Lung (tissue), 12 donors: ENCODE results near the gene LUZP1. TPM values are rescaled to one million over a fixed set of nuclear protein-coding genes. Genes with fewer than 3 reads are reported as not detected.

ENCODE experiments used
- ATAC-seq: fragments of 200-7000 bp; cut with Tn5 transposase; one replicate; pipeline ENCODE4 v1.9.1; 2020; ENCODE audit warnings: moderate number of reproducible peaks; ENCODE audit not compliant: insufficient read depth, low FRiP score
- DNase-seq, 3 donors: peaks; one replicate each; pipeline ENCODE4 v3.0.0-alpha.2; 2013 to 2017
- H3K27ac ChIP-seq, 2 donors: one replicate each; pipeline ENCODE4 v1.5.1; 2013; ENCODE audit warnings: mild to moderate bottlenecking in 2 of 2, moderate library complexity in 2 of 2, control low read depth in 1 of 2, inconsistent platforms in 1 of 2, low read depth in 1 of 2, low read length in 1 of 2
- H3K27me3 ChIP-seq, 3 donors: one replicate each; pipeline ENCODE4 v1.5.1; 2013; ENCODE audit warnings: low read length in 2 of 3; ENCODE audit not compliant: control insufficient read depth in 3 of 3, insufficient read depth in 3 of 3
- H3K36me3 ChIP-seq, 4 donors: one replicate each; pipeline ENCODE4 v1.5.1; 2013; ENCODE audit warnings: low read length in 4 of 4, mild to moderate bottlenecking in 1 of 4, moderate library complexity in 1 of 4; ENCODE audit not compliant: control insufficient read depth in 4 of 4, insufficient read depth in 4 of 4
- H3K4me1 ChIP-seq, 5 donors: one replicate each; pipeline ENCODE4 v1.5.1; 2013; ENCODE audit warnings: low read length in 5 of 5, mild to moderate bottlenecking in 2 of 5, moderate library complexity in 1 of 5; ENCODE audit not compliant: control insufficient read depth in 5 of 5, insufficient read depth in 5 of 5
- H3K4me3 ChIP-seq: one replicate; pipeline ENCODE4 v1.5.1; 2013; ENCODE audit warnings: mild to moderate bottlenecking, control low read depth, moderate library complexity
- H3K9ac ChIP-seq, 2 donors: one replicate each; pipeline ENCODE4 v1.5.1; 2013; ENCODE audit warnings: low read length in 2 of 2, control low read depth in 1 of 2; ENCODE audit not compliant: insufficient read depth in 1 of 2
- H3K9me3 ChIP-seq, 4 donors: one replicate each; pipeline ENCODE4 v1.5.1; 2013; ENCODE audit warnings: low read length in 3 of 4, mild to moderate bottlenecking in 1 of 4, moderate library complexity in 1 of 4; ENCODE audit not compliant: control insufficient read depth in 4 of 4, insufficient read depth in 3 of 4
- WGBS, 2 donors: extraction: QIAGEN DNeasy Blood & Tissue Kit; methylation state at CpG; one replicate each; pipeline ENCODE4 v1.1.7; 2013; 5-methylcytosine and 5-hydroxymethylcytosine counted together
- polyA plus RNA-seq, 2 donors: library from polyadenylated mRNA; stranded (reverse); fragments of 200-250 nt; gene quantifications; one replicate each; pipeline ENCODE4 v1.2.1, GENCODE V29; 2013
- total RNA-seq, 2 donors: library from RNA; depleted of rRNA in 1 of 2; stranded (reverse); fragments of >200 nt in 1 of 2; gene quantifications; one replicate each; pipeline ENCODE4 v1.2.1, GENCODE V29; 2014 to 2021
- TF ChIP-seq, protein P1 (sequence below): IDR thresholded peaks from 2 replicates; pipeline ENCODE4 v1.5.1; 2012; ENCODE audit warnings: mild to moderate bottlenecking; ENCODE audit errors: control extremely low read depth, extremely low read depth
- donor health status: control.
- donor health status: control.
- donor health status: Bipolar disorder and iron deficiency.
- donor health status: healthy.
- donor health status: DM: yes; HTN: yes; CAD: no.

The LUZP1 gene
- total and polyA plus RNA-seq, 4 donors: 4.0 to 27.5 (median 17.7) TPM

- WGBS, 2 donors: 96 to 97% methylated on average over 2 of the region's 2 CpGs
- Histone ChIP-seq H3K27ac (no peak overlapping the region), H3K4me3 (no peak overlapping the region), H3K9me3 (no peaks in the 10 kb centered on the region), H3K9ac (no peak overlapping the region), H3K27me3 (no peaks in the 10 kb centered on the region), H3K36me3 (peaks cover 35 to 68% (median 40%) of the 10 kb centered on the region in 4 donors), H3K4me1 (peaks cover 0 to 3% (median 0%) of the 10 kb centered on the region in 5 donors)
- TF ChIP-seq, protein P1, sequence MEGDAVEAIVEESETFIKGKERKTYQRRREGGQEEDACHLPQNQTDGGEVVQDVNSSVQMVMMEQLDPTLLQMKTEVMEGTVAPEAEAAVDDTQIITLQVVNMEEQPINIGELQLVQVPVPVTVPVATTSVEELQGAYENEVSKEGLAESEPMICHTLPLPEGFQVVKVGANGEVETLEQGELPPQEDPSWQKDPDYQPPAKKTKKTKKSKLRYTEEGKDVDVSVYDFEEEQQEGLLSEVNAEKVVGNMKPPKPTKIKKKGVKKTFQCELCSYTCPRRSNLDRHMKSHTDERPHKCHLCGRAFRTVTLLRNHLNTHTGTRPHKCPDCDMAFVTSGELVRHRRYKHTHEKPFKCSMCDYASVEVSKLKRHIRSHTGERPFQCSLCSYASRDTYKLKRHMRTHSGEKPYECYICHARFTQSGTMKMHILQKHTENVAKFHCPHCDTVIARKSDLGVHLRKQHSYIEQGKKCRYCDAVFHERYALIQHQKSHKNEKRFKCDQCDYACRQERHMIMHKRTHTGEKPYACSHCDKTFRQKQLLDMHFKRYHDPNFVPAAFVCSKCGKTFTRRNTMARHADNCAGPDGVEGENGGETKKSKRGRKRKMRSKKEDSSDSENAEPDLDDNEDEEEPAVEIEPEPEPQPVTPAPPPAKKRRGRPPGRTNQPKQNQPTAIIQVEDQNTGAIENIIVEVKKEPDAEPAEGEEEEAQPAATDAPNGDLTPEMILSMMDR: no peak
- DNase-seq (no peak), ATAC-seq (no peak)
These were observed 80.6 kb downstream of the LUZP1 start for GRCh38 chr1:23088027-23088426.

- Histone ChIP-seq H3K4me1 (peaks cover 0 to 3% (median 0%) of the 10 kb centered on the region in 5 donors), H3K36me3 (peaks cover 28 to 58% (median 42%) of the 10 kb centered on the region in 4 donors), H3K27me3 (no peaks in the 10 kb centered on the region), H3K9ac (no peak overlapping the region), H3K9me3 (no peaks in the 10 kb centered on the region), H3K4me3 (no peak overlapping the region), H3K27ac (no peak overlapping the region)
- WGBS, 2 donors: 76 to 78% methylated on average over 3 of the region's 3 CpGs
- TF ChIP-seq, protein P1: no peak
- no peak for ATAC-seq
- DNase-seq: no peak
These were observed 83.0 kb downstream of the LUZP1 start for GRCh38 chr1:23085696-23086095.

- no peak overlapping the region for H3K9ac ChIP-seq
These were observed 83.8 kb downstream of the LUZP1 start for GRCh38 chr1:23084880-23085279.

More at GRCh38 chr1:23084880-23085279, 83.8 kb downstream of the LUZP1 start:
- Histone ChIP-seq H3K27me3 (no peaks in the 10 kb centered on the region), H3K27ac (no peak overlapping the region), H3K4me1 (peaks cover 0 to 3% (median 0%) of the 10 kb centered on the region in 5 donors), H3K9me3 (no peaks in the 10 kb centered on the region), H3K4me3 (no peak overlapping the region), H3K36me3 (peaks cover 34 to 62% (median 43%) of the 10 kb centered on the region in 4 donors)
- ATAC-seq (no peak), DNase-seq (no peak)
- TF ChIP-seq, protein P1: no peak
- WGBS, 2 donors: 95% methylated on average over 8 of the region's 8 CpGs
